GM10266 (cell line): ENCODE measurements around the gene ZNF148.

Experiments used
- DNase-seq: peaks from one replicate; pipeline ENCODE4 v3.0.0; 2012; ENCODE audit errors: extremely low spot score
- CTCF ChIP-seq: IDR thresholded peaks from 2 replicates; pipeline ENCODE4 v1.5.1; 2012; ENCODE audit warnings: mild to moderate bottlenecking, low read depth; ENCODE audit not compliant: control insufficient read depth, insufficient read depth; ENCODE audit errors: missing control alignments

The ZNF148 gene

GRCh38 chr3:125289429-125289981, 85.6 kb downstream of the ZNF148 start:
- no peak for DNase-seq
- TF ChIP-seq CTCF: no peak

GRCh38 chr3:125287248-125287647, 87.9 kb downstream of the ZNF148 start:
- DNase-seq: no peak
- no peak for TF ChIP-seq CTCF

GRCh38 chr3:125281381-125281780, 93.7 kb downstream of the ZNF148 start:
- DNase-seq: no peak
- TF ChIP-seq CTCF: no peak

- no peak for DNase-seq
These were observed 94.3 kb downstream of the ZNF148 start for GRCh38 chr3:125280668-125281361.

GRCh38 chr3:125278155-125278554, 97.0 kb downstream of the ZNF148 start:
- no peak for TF ChIP-seq CTCF
- no peak for DNase-seq

More at GRCh38 chr3:125280668-125281361, 94.3 kb downstream of the ZNF148 start:
- no peak for TF ChIP-seq CTCF

GRCh38 chr3:125271127-125271526, 104.0 kb downstream of the ZNF148 start:
- no peak for DNase-seq
- no peak for TF ChIP-seq CTCF

GRCh38 chr3:125267460-125267859, 107.7 kb downstream of the ZNF148 start:
- no peak for DNase-seq
- TF ChIP-seq CTCF: no peak
